WTC11 (cell line): ENCODE measurements around the gene SH2D3C. TPM values are rescaled to one million over a fixed set of nuclear protein-coding genes. Genes with fewer than 3 reads are reported as not detected.

Source experiments
- ATAC-seq: fragments of 200-7000 bp; cut with Tn5 transposase; 2 replicates; pipeline ENCODE4 v1.10.0; 2021; ENCODE audit warnings: mild to moderate bottlenecking, moderate library complexity
- Bru-seq: library from RNA; stranded (reverse); fragments of 400-500 nt; gene quantifications from one replicate; lab custom pipeline; 2021; lab: Mats Ljungman, UMichigan
- CTCF ChIA-PET: fragments of 300-600 bp; sonication (Branson Sonifier 250); formaldehyde crosslinking; loops from one replicate; lab custom pipeline; 2021; ENCODE audit warnings: antibody characterized with exemption; lab: Charles Lee
- POLR2A ChIA-PET: fragments of 350-600 bp; sonication (Branson Sonifier 250); formaldehyde crosslinking; loops from one replicate; lab custom pipeline; 2021; ENCODE audit warnings: antibody characterized with exemption; lab: Charles Lee
- DNase-seq: peaks from one replicate; pipeline ENCODE4 v3.0.0; 2021; ENCODE audit warnings: low spot score
- H3K27ac Mint-ChIP-seq: 2 replicates; pipeline ENCODE4 v1.8.0; 2021; ENCODE audit warnings: mixed read lengths
- H3K27me3 Mint-ChIP-seq: 2 replicates; pipeline ENCODE4 v1.8.0; 2021; ENCODE audit warnings: low read depth, mild to moderate bottlenecking, moderate library complexity, mixed read lengths
- H3K36me3 Mint-ChIP-seq: 2 replicates; pipeline ENCODE4 v1.8.0; 2021; ENCODE audit warnings: mixed read lengths
- H3K4me1 Mint-ChIP-seq: 2 replicates; pipeline ENCODE4 v1.8.0; 2022; ENCODE audit warnings: mixed read lengths
- H3K4me3 Mint-ChIP-seq: 2 replicates; pipeline ENCODE4 v1.8.0; 2021; ENCODE audit warnings: mild to moderate bottlenecking, moderate library complexity, mixed read lengths
- H3K9me3 Mint-ChIP-seq: 2 replicates; pipeline ENCODE4 v1.8.0; 2021; ENCODE audit warnings: mixed read lengths
- ESRRA ChIP-seq: sonication (generic); formaldehyde crosslinking; IDR thresholded peaks from 2 replicates; pipeline ENCODE4 v1.8.1; 2022; ENCODE audit warnings: mild to moderate bottlenecking, missing genetic modification reagents, borderline replicate concordance
- FOXP1 ChIP-seq: sonication (generic); formaldehyde crosslinking; IDR thresholded peaks from 2 replicates; pipeline ENCODE4 v1.8.0; 2022; ENCODE audit warnings: missing genetic modification reagents, mild to moderate bottlenecking, moderate library complexity, borderline replicate concordance
- MXD4 ChIP-seq: fragments of 250-450 bp; sonication (Bioruptor Pico); IDR thresholded peaks from 2 replicates; pipeline ENCODE4 v1.8.0; 2021; ENCODE audit warnings: mild to moderate bottlenecking, moderate library complexity, borderline replicate concordance
- PRRX2 ChIP-seq: fragments of 250-450 bp; sonication (Bioruptor Pico); IDR thresholded peaks from 2 replicates; pipeline ENCODE4 v1.8.0; 2021; ENCODE audit warnings: mild to moderate bottlenecking
- RELA ChIP-seq: sonication (generic); formaldehyde crosslinking; IDR thresholded peaks from 2 replicates; pipeline ENCODE4 v1.8.1; 2022; ENCODE audit warnings: missing genetic modification reagents, mild to moderate bottlenecking, borderline replicate concordance
- TCF7 ChIP-seq: sonication (generic); formaldehyde crosslinking; IDR thresholded peaks from 2 replicates; pipeline ENCODE4 v1.8.0; 2022; ENCODE audit warnings: mild to moderate bottlenecking, low read depth, missing genetic modification reagents, moderate library complexity
- TP53 ChIP-seq: sonication (generic); formaldehyde crosslinking; IDR thresholded peaks from 2 replicates; pipeline ENCODE4 v1.8.1; 2023; ENCODE audit warnings: mild to moderate bottlenecking, missing genetic modification reagents
- ZBTB21 ChIP-seq: sonication (generic); formaldehyde crosslinking; IDR thresholded peaks from 2 replicates; pipeline ENCODE4 v1.8.1; 2023; ENCODE audit warnings: mild to moderate bottlenecking, missing genetic modification reagents, borderline replicate concordance
- ZNF121 ChIP-seq: sonication (generic); formaldehyde crosslinking; IDR thresholded peaks from 2 replicates; pipeline ENCODE4 v1.8.0; 2023; ENCODE audit warnings: missing genetic modification reagents
- long read RNA-seq, 3 experiments: library from RNA in 1 of 3; library from capped mRNA in 1 of 3; library from polyadenylated mRNA in 1 of 3; unstranded in 2 of 3; stranded (forward) in 1 of 3; transcript quantifications; one replicate each; pipeline ENCODE4 v2.0.0, GENCODE V29; 2021
- total RNA-seq: library from RNA; stranded (reverse); gene quantifications from 3 replicates; pipeline ENCODE4 v1.2.3, GENCODE V29; 2021
- TF ChIP-seq, protein P1 (sequence below): sonication (generic); formaldehyde crosslinking; IDR thresholded peaks from 2 replicates; pipeline ENCODE4 v1.8.0; 2023; ENCODE audit warnings: missing genetic modification reagents, mild to moderate bottlenecking, borderline replicate concordance
- TF ChIP-seq, protein P2 (sequence below): fragments of 250-450 bp; sonication (Bioruptor Pico); IDR thresholded peaks from 2 replicates; pipeline ENCODE4 v1.9.0; 2021; ENCODE audit warnings: mild to moderate bottlenecking
- TF ChIP-seq, protein P3 (sequence below): sonication (generic); formaldehyde crosslinking; IDR thresholded peaks from 2 replicates; pipeline ENCODE4 v1.8.1; 2023; ENCODE audit warnings: mild to moderate bottlenecking, missing genetic modification reagents, moderate library complexity
- TF ChIP-seq, protein P4 (sequence below): sonication (generic); formaldehyde crosslinking; IDR thresholded peaks from 2 replicates; pipeline ENCODE4 v1.8.0; 2022; ENCODE audit warnings: mild to moderate bottlenecking, missing genetic modification reagents
- TF ChIP-seq, protein P5 (sequence below): sonication (generic); formaldehyde crosslinking; IDR thresholded peaks from 2 replicates; pipeline ENCODE4 v1.8.0; 2022; ENCODE audit warnings: mild to moderate bottlenecking, missing genetic modification reagents
- TF ChIP-seq, protein P6 (sequence below): sonication (generic); formaldehyde crosslinking; conservative IDR thresholded peaks from 2 replicates; pipeline ENCODE4 v1.8.1; 2022; ENCODE audit warnings: mild to moderate bottlenecking, missing genetic modification reagents
- TF ChIP-seq, protein P7 (sequence below): sonication (generic); formaldehyde crosslinking; IDR thresholded peaks from 2 replicates; pipeline ENCODE4 v1.8.0; 2023; ENCODE audit warnings: mild to moderate bottlenecking, missing genetic modification reagents

The SH2D3C gene, protein sequence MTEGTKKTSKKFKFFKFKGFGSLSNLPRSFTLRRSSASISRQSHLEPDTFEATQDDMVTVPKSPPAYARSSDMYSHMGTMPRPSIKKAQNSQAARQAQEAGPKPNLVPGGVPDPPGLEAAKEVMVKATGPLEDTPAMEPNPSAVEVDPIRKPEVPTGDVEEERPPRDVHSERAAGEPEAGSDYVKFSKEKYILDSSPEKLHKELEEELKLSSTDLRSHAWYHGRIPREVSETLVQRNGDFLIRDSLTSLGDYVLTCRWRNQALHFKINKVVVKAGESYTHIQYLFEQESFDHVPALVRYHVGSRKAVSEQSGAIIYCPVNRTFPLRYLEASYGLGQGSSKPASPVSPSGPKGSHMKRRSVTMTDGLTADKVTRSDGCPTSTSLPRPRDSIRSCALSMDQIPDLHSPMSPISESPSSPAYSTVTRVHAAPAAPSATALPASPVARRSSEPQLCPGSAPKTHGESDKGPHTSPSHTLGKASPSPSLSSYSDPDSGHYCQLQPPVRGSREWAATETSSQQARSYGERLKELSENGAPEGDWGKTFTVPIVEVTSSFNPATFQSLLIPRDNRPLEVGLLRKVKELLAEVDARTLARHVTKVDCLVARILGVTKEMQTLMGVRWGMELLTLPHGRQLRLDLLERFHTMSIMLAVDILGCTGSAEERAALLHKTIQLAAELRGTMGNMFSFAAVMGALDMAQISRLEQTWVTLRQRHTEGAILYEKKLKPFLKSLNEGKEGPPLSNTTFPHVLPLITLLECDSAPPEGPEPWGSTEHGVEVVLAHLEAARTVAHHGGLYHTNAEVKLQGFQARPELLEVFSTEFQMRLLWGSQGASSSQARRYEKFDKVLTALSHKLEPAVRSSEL
- total RNA-seq: 3.3 to 5.4 TPM (median 3.4 TPM) in 3 replicates
- Bru-seq, nascent RNA: percentile 33 among the genes with signal in this experiment
- long read RNA-seq, experiment 1, partial matches to known transcripts: 5 of 16 reads
- long read RNA-seq, experiment 1, other reads (novel, unspliced or antisense): 6 of 16 reads
- long read RNA-seq, experiment 2, partial matches to known transcripts: 0 of 2 reads
- long read RNA-seq, experiment 2, other reads (novel, unspliced or antisense): 0 of 2 reads
- long read RNA-seq, experiment 3: 0 reads

DNA sequence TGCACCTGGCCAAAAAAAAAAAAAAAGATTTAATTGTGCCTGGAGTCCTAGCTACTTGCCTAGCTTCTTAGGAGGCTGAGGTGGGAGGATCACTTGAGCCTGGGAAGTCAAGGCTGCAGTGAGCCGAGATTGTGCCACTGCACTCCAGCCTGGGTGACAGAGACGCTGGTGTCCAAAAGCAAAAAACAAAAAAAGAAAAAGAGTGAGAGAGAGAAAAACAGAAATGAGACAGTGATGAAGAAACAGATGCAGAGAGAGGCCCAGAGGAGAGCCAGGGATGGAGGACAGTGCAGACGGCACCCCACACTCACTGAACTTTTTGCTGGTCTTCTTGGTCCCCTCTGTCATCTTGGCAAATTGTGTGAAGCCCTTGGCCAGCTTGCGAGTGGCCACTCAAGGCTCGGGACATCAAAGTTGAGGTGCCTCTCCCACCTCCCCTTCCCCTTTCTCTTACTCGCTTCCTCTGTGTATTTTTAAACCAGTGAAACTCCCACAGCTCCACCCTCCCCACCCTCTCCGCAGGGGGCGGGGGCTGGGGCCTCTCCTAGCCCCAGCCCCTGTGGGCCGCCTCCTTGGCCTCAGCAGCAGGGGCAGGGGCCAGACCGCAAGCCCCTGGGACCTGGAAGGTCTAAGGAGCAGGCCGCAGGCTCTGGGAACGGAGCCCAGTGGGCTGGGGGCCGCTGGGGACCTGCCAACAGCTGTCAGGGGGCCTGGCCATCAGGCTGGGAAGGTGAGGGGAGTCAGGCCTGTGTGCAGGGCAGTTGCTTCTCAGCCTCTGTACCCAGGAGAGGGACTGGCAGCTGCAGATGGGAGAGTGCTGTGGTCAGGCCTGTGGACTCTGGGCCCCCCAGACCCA is at the start of gene SH2D3C:
Gene SH2D3C (minus strand): TSS at position 387 of the 856 bp plus-strand sequence. CDS start 39 bp downstream, at position 348.
- no peak for ATAC-seq
- CTCF ChIA-PET: interaction anchor here (0.7 to 2.9 kb wide), 9 partner anchors 7 to 210 kb away, joined by 3 to 26 read pairs (median 4); partner anchors contain the start of genes ST6GALNAC4 and TOR2A
- no peak for TF ChIP-seq RELA (CRISPR knock-in tag)
- TF ChIP-seq, protein P1, sequence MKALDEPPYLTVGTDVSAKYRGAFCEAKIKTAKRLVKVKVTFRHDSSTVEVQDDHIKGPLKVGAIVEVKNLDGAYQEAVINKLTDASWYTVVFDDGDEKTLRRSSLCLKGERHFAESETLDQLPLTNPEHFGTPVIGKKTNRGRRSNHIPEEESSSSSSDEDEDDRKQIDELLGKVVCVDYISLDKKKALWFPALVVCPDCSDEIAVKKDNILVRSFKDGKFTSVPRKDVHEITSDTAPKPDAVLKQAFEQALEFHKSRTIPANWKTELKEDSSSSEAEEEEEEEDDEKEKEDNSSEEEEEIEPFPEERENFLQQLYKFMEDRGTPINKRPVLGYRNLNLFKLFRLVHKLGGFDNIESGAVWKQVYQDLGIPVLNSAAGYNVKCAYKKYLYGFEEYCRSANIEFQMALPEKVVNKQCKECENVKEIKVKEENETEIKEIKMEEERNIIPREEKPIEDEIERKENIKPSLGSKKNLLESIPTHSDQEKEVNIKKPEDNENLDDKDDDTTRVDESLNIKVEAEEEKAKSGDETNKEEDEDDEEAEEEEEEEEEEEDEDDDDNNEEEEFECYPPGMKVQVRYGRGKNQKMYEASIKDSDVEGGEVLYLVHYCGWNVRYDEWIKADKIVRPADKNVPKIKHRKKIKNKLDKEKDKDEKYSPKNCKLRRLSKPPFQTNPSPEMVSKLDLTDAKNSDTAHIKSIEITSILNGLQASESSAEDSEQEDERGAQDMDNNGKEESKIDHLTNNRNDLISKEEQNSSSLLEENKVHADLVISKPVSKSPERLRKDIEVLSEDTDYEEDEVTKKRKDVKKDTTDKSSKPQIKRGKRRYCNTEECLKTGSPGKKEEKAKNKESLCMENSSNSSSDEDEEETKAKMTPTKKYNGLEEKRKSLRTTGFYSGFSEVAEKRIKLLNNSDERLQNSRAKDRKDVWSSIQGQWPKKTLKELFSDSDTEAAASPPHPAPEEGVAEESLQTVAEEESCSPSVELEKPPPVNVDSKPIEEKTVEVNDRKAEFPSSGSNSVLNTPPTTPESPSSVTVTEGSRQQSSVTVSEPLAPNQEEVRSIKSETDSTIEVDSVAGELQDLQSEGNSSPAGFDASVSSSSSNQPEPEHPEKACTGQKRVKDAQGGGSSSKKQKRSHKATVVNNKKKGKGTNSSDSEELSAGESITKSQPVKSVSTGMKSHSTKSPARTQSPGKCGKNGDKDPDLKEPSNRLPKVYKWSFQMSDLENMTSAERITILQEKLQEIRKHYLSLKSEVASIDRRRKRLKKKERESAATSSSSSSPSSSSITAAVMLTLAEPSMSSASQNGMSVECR (CRISPR knock-in tag): no peak
- TF ChIP-seq, protein P2, sequence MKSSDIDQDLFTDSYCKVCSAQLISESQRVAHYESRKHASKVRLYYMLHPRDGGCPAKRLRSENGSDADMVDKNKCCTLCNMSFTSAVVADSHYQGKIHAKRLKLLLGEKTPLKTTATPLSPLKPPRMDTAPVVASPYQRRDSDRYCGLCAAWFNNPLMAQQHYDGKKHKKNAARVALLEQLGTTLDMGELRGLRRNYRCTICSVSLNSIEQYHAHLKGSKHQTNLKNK (CRISPR knock-in tag): no peak
- TF ChIP-seq PRRX2 (CRISPR knock-in tag): no peak
- no peak for TF ChIP-seq TP53 (CRISPR knock-in tag)
- TF ChIP-seq FOXP1 (CRISPR knock-in tag): no peak
- no peak for TF ChIP-seq MXD4 (CRISPR knock-in tag)
- no peak for TF ChIP-seq ESRRA
- no peak for TF ChIP-seq ZNF121 (CRISPR knock-in tag)
- TF ChIP-seq, protein P3, sequence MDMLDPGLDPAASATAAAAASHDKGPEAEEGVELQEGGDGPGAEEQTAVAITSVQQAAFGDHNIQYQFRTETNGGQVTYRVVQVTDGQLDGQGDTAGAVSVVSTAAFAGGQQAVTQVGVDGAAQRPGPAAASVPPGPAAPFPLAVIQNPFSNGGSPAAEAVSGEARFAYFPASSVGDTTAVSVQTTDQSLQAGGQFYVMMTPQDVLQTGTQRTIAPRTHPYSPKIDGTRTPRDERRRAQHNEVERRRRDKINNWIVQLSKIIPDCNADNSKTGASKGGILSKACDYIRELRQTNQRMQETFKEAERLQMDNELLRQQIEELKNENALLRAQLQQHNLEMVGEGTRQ (CRISPR knock-in tag): no peak
- TF ChIP-seq, protein P4, sequence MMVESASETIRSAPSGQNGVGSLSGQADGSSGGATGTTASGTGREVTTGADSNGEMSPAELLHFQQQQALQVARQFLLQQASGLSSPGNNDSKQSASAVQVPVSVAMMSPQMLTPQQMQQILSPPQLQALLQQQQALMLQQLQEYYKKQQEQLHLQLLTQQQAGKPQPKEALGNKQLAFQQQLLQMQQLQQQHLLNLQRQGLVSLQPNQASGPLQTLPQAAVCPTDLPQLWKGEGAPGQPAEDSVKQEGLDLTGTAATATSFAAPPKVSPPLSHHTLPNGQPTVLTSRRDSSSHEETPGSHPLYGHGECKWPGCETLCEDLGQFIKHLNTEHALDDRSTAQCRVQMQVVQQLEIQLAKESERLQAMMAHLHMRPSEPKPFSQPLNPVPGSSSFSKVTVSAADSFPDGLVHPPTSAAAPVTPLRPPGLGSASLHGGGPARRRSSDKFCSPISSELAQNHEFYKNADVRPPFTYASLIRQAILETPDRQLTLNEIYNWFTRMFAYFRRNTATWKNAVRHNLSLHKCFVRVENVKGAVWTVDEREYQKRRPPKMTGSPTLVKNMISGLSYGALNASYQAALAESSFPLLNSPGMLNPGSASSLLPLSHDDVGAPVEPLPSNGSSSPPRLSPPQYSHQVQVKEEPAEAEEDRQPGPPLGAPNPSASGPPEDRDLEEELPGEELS (CRISPR knock-in tag): no peak
- TF ChIP-seq, protein P5, sequence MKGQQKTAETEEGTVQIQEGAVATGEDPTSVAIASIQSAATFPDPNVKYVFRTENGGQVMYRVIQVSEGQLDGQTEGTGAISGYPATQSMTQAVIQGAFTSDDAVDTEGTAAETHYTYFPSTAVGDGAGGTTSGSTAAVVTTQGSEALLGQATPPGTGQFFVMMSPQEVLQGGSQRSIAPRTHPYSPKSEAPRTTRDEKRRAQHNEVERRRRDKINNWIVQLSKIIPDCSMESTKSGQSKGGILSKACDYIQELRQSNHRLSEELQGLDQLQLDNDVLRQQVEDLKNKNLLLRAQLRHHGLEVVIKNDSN (CRISPR knock-in tag): no peak
- TF ChIP-seq, protein P6, sequence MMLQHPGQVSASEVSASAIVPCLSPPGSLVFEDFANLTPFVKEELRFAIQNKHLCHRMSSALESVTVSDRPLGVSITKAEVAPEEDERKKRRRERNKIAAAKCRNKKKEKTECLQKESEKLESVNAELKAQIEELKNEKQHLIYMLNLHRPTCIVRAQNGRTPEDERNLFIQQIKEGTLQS: no peak
- no peak for TF ChIP-seq TCF7
- TF ChIP-seq, protein P7, sequence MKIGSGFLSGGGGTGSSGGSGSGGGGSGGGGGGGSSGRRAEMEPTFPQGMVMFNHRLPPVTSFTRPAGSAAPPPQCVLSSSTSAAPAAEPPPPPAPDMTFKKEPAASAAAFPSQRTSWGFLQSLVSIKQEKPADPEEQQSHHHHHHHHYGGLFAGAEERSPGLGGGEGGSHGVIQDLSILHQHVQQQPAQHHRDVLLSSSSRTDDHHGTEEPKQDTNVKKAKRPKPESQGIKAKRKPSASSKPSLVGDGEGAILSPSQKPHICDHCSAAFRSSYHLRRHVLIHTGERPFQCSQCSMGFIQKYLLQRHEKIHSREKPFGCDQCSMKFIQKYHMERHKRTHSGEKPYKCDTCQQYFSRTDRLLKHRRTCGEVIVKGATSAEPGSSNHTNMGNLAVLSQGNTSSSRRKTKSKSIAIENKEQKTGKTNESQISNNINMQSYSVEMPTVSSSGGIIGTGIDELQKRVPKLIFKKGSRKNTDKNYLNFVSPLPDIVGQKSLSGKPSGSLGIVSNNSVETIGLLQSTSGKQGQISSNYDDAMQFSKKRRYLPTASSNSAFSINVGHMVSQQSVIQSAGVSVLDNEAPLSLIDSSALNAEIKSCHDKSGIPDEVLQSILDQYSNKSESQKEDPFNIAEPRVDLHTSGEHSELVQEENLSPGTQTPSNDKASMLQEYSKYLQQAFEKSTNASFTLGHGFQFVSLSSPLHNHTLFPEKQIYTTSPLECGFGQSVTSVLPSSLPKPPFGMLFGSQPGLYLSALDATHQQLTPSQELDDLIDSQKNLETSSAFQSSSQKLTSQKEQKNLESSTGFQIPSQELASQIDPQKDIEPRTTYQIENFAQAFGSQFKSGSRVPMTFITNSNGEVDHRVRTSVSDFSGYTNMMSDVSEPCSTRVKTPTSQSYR: no peak
- no peak for TF ChIP-seq ZBTB21

More for the DNA sequence above, at the start of gene SH2D3C:
- POLR2A ChIA-PET: interaction anchor here (0.9 kb wide), 1 partner anchor 49 kb away, joined by 4 read pairs; no protein-coding TSS in a partner anchor
- H3K4me3 Mint-ChIP-seq: no peak within 1 kb of the TSS
- peaks cover 19% of the 10 kb centered on the region for H3K4me1 Mint-ChIP-seq
- peak within 1 kb of the TSS; percentile 44; the same call in 1 of the 2 replicates for H3K27ac Mint-ChIP-seq
- H3K36me3 Mint-ChIP-seq: no peaks in the 10 kb centered on the region
- H3K9me3 Mint-ChIP-seq: no peaks in the 10 kb centered on the region
- H3K27me3 Mint-ChIP-seq: no peaks in the 10 kb centered on the region
- DNase-seq: no peak
